ENCODE results near the gene BBX. TPM values are rescaled to one million over a fixed set of nuclear protein-coding genes. Genes with fewer than 3 reads are reported as not detected.

The BBX gene
- total RNA-seq, 4 donors from 2014 or later = 26.5 to 45.8 (median 28.0) TPM

GRCh38 chr3:107775974-107776373 lies 253.2 kb downstream of the BBX start:
- WGBS, 2 donors = 96 to 100% methylated on average over 1 of the region's 1 CpG
- intact Hi-C loops (cut with DNase I; ENCODE audit: low total_unique reads) = no loop called here
- no peak overlapping the region for H3K4me3 ChIP-seq (ENCODE audit: low read depth, poor library complexity, severe bottlenecking)
- no peak for DNase-seq (ENCODE audit: low spot score in 2 of 2)
- no peak for TF ChIP-seq CTCF (IDR thresholded peaks at IDR 0.05)
- no peak for TF ChIP-seq POLR2A (IDR thresholded peaks at IDR 0.05)

- H3K4me3 ChIP-seq (ENCODE audit: low read depth, poor library complexity, severe bottlenecking) = no peak overlapping the region
- 93 to 98% methylated on average over 1 of the region's 1 CpG for WGBS, 2 donors
- intact Hi-C loops (cut with DNase I; ENCODE audit: low total_unique reads) = no loop called here
- TF ChIP-seq POLR2A (IDR thresholded peaks at IDR 0.05) = no peak
- TF ChIP-seq CTCF (IDR thresholded peaks at IDR 0.05) = no peak
- no peak for DNase-seq (ENCODE audit: low spot score in 2 of 2)
Observed at GRCh38 chr3:107781253-107781652, 258.5 kb downstream of the BBX start.

- WGBS, 2 donors = 96 to 98% methylated on average over 2 of the region's 2 CpGs
- no peak overlapping the region for H3K4me3 ChIP-seq (ENCODE audit: low read depth, poor library complexity, severe bottlenecking)
- TF ChIP-seq CTCF (IDR thresholded peaks at IDR 0.05) = no peak
- TF ChIP-seq POLR2A (IDR thresholded peaks at IDR 0.05) = no peak
- intact Hi-C loops (cut with DNase I; ENCODE audit: low total_unique reads) = no loop called here
- DNase-seq (ENCODE audit: low spot score in 2 of 2) = no peak
Observed at GRCh38 chr3:107782054-107782453, 259.3 kb downstream of the BBX start.

- DNase-seq (ENCODE audit: low spot score in 2 of 2) = no peak
- no peak for TF ChIP-seq CTCF (IDR thresholded peaks at IDR 0.05)
- TF ChIP-seq POLR2A (IDR thresholded peaks at IDR 0.05) = no peak
- H3K4me3 ChIP-seq (ENCODE audit: low read depth, poor library complexity, severe bottlenecking) = no peak overlapping the region
- intact Hi-C loops (cut with DNase I; ENCODE audit: low total_unique reads) = no loop called here
- 86 to 94% methylated on average over 6 of the region's 6 CpGs for WGBS, 2 donors
Observed at GRCh38 chr3:107790612-107791011, 267.9 kb downstream of the BBX start.

- TF ChIP-seq POLR2A (IDR thresholded peaks at IDR 0.05) (no peak), CTCF (IDR thresholded peaks at IDR 0.05) (no peak)
- intact Hi-C loops (cut with DNase I; ENCODE audit: low total_unique reads) = no loop called here
- no peak overlapping the region for H3K4me3 ChIP-seq (ENCODE audit: low read depth, poor library complexity, severe bottlenecking)
- WGBS, 2 donors = 80 to 91% methylated on average over 1 of the region's 1 CpG
- DNase-seq (ENCODE audit: low spot score in 2 of 2) = no peak
Observed at GRCh38 chr3:107791027-107791426, 268.3 kb downstream of the BBX start.

GRCh38 chr3:107791450-107791849 lies 268.7 kb downstream of the BBX start:
- TF ChIP-seq POLR2A (IDR thresholded peaks at IDR 0.05) (no peak), CTCF (IDR thresholded peaks at IDR 0.05) (no peak)
- intact Hi-C loops (cut with DNase I; ENCODE audit: low total_unique reads) = no loop called here
- DNase-seq (ENCODE audit: low spot score in 2 of 2) = no peak
- no peak overlapping the region for H3K4me3 ChIP-seq (ENCODE audit: low read depth, poor library complexity, severe bottlenecking)
- 92 to 96% methylated on average over 7 of the region's 7 CpGs for WGBS, 2 donors

All from lower leg skin (tissue), 4 donors.